GM21423 (cell line): ENCODE measurements around the gene PPIL1.

Source experiments
- ATAC-seq: cut with Tn5 transposase; IDR thresholded peaks from one replicate; pipeline ENCODE4 v1.9.1; 2021; ENCODE audit warnings: mild to moderate bottlenecking, moderate library complexity; ENCODE audit not compliant: unreplicated experiment

PPIL1 gene

GRCh38 chr6:36857325-36857724 is 17.3 kb downstream of the PPIL1 start:
- ATAC-seq: no peak

DNA sequence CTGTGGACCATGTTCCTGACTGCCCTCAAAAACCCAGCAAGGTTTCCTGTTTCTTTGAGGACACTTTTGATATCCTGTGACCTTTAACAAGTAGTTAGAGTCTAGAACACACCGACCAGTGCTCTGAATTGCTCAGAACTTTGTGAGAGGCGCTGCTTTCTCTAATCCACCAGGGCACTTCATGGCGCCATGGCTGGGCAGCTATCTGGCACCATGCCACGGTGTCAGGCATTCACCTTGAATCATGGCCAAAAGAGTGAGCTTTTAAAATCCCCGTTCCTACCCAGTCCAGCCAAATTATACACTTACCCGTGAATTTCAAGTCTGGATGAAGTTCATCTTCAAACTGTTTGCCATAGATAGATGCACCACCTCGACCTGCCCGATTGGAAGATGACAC is 18.3 kb downstream of the PPIL1 start:
- ATAC-seq: no peak

- ATAC-seq: no peak
Measured at GRCh38 chr6:36855750-36856149, 18.9 kb downstream of the PPIL1 start.

DNA sequence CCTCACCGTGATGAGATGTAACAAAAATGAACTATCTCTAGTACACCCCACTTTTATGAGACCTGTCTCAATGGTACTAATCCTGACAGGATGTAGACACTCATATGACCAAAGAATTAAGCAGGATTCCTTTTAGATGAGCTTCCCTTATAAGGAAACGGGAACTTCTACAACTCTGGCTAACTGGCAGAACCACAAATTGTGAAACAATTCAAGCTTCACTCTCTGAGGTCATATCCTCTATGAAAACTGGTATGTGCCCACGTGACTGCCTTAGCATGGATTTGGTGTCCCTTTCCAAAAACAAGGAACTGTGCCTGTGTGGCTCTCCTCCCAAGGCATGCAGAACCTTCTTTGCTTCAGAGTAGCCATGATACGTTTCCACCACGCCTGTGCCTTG is 21.3 kb downstream of the PPIL1 start:
- ATAC-seq: no peak

DNA sequence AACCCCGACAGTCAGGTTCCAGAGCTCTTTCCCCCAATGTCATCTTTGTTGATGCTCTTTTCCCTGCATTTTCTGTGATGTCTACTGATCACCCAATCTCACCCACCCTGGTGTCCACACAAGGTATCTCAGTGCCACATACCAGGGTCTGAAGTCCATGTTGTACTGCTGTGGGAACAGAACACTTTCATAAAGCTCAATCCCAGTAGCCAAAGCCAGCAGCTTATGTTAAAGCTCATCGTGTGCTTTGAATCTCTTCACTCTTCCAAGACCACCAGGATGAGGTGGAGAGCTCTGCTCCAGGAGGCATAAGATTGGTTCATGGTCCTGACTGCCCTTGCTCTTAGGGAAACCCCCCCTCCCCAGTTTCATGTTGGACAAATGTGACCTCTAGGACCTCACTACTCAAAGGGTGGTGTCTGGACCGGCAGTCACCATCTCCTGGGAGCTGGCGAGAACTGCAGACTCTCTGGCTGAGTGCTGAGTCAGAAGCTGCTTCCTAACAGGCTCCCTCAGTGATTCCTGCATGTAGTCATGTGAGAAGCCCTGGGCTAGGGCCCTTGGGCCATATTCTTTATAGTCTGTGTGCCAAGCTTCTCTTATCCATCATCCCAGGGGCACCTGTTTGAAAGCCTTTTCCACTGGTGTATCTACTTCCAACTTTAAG is 22.0 kb downstream of the PPIL1 start:
- no peak for ATAC-seq

DNA sequence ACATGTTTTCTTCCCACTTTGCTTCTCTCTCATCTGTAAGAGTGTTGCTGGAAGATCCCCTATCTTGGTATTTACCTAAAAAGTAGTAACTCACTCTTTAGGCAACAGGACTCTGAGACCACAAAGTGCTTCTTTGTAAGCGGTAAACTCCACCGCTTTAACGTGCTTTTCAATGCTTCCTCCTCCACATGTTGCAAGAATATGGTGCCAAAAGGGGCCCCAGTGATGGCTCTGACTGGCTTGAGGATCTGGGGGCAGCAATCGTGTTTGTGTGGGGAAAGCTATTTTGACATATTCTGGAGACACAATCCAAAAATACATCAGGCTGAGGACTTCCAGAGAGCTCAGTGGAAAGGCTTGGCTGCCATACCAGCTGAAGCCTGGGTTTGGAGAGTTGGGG is 23.0 kb downstream of the PPIL1 start:
- ATAC-seq: no peak

- no peak for ATAC-seq
Measured at GRCh38 chr6:36851149-36851614, 23.4 kb downstream of the PPIL1 start.

- ATAC-seq: no peak
Measured at GRCh38 chr6:36850021-36850420, 24.6 kb downstream of the PPIL1 start.

DNA sequence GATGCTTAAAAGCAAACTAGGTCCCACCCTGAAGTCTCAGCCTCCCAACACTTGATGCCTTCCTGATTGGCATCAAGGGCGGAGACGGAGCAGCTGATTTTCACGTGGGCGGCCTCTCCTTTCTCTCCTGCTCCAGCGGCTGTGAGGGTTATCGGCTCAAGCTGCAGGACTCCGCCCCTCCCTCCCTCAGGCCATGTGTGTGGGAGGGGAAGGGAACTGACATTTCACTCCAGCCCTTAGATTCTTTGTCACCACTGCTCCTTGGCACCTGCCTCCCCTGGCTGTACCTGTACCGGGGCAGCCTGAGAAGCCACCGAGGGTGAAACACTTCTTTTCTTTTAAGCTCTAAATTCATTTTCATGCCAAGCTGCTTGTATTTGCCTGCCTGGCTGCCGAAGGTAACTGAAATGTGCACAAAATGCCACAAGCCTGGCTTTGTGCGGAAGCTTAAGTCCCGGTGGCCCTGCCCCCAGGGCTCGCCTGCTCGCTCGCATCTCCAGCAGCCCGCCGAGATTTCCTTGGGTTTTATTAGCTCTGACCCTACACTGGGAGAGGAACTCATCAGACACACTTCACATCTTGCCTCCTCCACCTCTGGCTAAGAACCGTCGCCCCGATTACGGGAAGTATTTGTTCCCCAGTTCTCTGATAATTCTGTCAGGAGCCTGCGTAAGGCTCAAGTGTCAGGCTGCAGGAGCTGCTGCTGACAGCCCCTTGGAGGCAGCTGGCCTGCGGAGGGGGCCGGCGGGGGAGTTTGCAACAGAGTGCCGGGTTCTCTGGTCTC is 25.8 kb downstream of the PPIL1 start:
- no peak for ATAC-seq

DNA sequence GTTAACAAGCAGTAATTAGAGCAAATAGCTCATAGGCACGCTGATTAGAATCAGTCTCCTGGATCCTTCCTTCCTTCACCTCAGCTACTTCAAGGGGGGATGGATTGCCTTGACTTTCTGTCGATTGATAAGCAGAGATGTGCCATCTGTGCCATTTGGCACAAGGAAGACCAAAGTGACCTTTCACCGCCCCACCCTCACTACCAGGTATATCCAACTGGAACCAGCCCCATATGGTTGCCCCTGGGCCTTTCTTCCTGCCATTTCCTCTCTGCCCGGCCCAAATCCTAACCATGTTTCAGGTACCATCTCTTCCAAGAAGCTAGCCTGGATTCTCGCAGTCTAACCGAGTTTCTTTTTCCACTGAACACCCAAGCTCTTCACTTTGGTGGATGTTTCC is 26.6 kb downstream of the PPIL1 start:
- no peak for ATAC-seq

GRCh38 chr6:36847152-36847551 is 27.5 kb downstream of the PPIL1 start:
- no peak for ATAC-seq

- no peak for ATAC-seq
Measured at GRCh38 chr6:36845233-36845632, 29.4 kb downstream of the PPIL1 start.

DNA sequence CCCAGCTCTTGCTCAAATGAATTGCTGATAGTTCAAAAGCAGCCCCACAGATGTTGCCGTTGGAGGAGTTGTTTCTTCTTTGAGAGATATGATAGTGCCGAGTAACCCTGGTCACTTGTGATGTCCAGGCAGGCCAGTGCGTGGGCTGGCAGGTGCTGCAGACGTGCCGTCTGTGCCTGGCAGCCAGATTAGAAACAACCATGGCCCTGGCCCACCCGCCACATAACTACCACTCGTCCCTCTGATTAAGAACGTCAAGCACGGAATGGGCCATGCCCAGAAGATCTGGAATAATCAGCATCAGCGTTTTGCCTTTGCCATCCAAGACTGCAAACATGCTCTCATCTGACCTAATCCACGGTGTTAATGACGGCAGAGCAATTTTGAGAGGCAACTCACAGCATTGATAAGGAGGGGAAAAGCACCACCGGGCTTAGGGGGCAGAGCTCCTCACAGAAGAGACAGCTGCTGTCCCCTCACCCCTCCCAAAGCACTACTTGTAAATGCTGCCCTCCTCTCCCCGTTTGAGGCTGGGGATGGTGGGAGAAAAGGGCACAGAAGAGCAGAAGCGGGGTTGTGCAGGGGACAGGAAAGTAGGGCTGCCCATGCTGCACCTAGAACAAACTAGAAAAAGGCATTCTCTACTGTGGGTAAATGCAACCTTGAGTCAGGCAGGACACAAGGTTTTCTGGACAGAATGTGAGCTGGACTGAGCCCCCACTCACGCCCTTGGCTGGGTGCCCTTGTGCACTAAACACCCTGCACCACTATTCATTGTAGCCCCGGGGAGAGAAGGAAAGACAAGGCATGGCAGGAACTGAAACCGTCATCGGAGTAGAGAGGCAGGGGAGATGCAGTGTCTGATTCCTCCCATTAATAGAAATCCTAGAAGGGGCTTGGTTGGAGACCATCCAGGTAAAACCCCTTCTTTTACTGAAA is 30.1 kb downstream of the PPIL1 start:
- no peak for ATAC-seq

- no peak for ATAC-seq
Measured at GRCh38 chr6:36843170-36843569, 31.4 kb downstream of the PPIL1 start.

- no peak for ATAC-seq
Measured at GRCh38 chr6:36841756-36842155, 32.8 kb downstream of the PPIL1 start.

GRCh38 chr6:36840432-36841403 is 33.9 kb downstream of the PPIL1 start:
- ATAC-seq: no peak

- no peak for ATAC-seq
Measured at GRCh38 chr6:36839749-36840431, 34.7 kb downstream of the PPIL1 start.

- no peak for ATAC-seq
Measured at GRCh38 chr6:36838896-36839748, 35.5 kb downstream of the PPIL1 start, which contains the start of gene CPNE5. TSS of gene CPNE5 (minus strand) at chr6:36839444. CDS start at chr6:36839377, 67 bp downstream.

DNA sequence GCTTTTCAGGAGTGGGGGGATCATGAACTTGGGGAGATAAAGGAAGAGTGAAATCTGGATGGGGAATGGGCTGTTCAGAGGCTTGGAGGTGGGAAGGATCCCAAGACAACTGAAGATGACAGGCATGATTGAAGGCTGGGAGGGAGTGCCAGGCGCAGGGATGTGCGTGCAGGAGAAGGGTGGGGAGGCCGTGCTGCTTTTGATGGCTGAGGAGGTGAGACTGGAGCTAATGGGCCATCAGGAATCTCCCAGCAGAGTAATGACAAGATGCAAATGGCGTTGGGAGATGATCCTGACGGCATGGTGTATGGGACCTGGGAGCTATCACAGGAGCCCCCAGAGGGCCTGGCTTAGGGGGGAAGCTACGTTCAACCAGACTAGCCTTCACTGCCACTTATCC is 36.9 kb downstream of the PPIL1 start:
- no peak for ATAC-seq
